ENCODE results near the gene LDAF1. TPM values are rescaled to one million over a fixed set of nuclear protein-coding genes. Genes with fewer than 3 reads are reported as not detected.

LDAF1 gene
- total RNA-seq, 1 experiment from 2014 or later, result 18.7 TPM

GRCh38 chr16:21162661-21163151, 4.2 kb downstream of the LDAF1 start:
- Histone ChIP-seq H2BK5ac (ENCODE audit: insufficient read length, low read length) (no peak overlapping the region), H4K91ac (ENCODE audit: insufficient read length, low read depth, low read length) (no peak overlapping the region), H3K27me3 (ENCODE audit: insufficient read depth, low read length) (no peaks in the 10 kb centered on the region; the same call in 1 of the 2 replicates), H4K20me1 (ENCODE audit: control insufficient read depth, insufficient read depth, insufficient read length) (no peaks in the 10 kb centered on the region), H3K23ac (ENCODE audit: insufficient read length, low read depth, low read length) (no peak overlapping the region), H3K4me1 (ENCODE audit: insufficient read depth, low read length) (peaks cover 4% of the 10 kb centered on the region; the same call in 1 of the 2 replicates), H3K79me1 (ENCODE audit: insufficient read depth, low read depth, low read length, poor library complexity, severe bottlenecking) (no peaks in the 10 kb centered on the region), H2BK20ac (ENCODE audit: low read depth, low read length, poor library complexity, severe bottlenecking) (no peak overlapping the region), H3K56ac (ENCODE audit: insufficient read length, low read depth, low read length) (no peak overlapping the region), H3K23me2 (ENCODE audit: insufficient read length, low read depth, low read length, poor library complexity, severe bottlenecking) (peaks cover 13% of the 10 kb centered on the region), H2BK15ac (ENCODE audit: low read depth, low read length) (no peak overlapping the region), H3K9me3 (ENCODE audit: control insufficient read depth, low read depth, low read length) (no peaks in the 10 kb centered on the region), H3K79me2 (ENCODE audit: insufficient read depth, low read length) (no peaks in the 10 kb centered on the region), H3K18ac (ENCODE audit: insufficient read length, low read depth, low read length) (no peak overlapping the region), H2AFZ (ENCODE audit: low read length) (no peak overlapping the region), H3K27ac (ENCODE audit: insufficient read length, low read depth, low read length) (no peak overlapping the region), H2BK120ac (ENCODE audit: low read depth, low read length, poor library complexity, severe bottlenecking) (no peak overlapping the region), H3T11ph (ENCODE audit: low read length) (no peak overlapping the region), H4K5ac (ENCODE audit: insufficient read length, low read depth, low read length) (no peak overlapping the region), H3K9ac (ENCODE audit: extremely low read depth, insufficient read length, low read length) (no peak overlapping the region), H3K4ac (ENCODE audit: low read depth, low read length) (no peak overlapping the region), H4K8ac (replicated peaks; ENCODE audit: insufficient read length, low read depth, low read length) (no peak overlapping the region), H3K4me2 (ENCODE audit: insufficient read depth, insufficient read length, low read length) (no peak overlapping the region), H3K14ac (ENCODE audit: insufficient read depth, low read length) (no peak overlapping the region), H2BK12ac (ENCODE audit: insufficient read length, low read depth, low read length) (no peak overlapping the region), H2AK5ac (ENCODE audit: insufficient read length, low read length) (no peak overlapping the region)
- Mint-ChIP-seq H3K27ac (no peak overlapping the region), H3K4me3 (no peak overlapping the region), H3K36me3 (ENCODE audit: insufficient read depth in 1 of 3, low read depth in 3 of 3) (peaks cover 23 to 55% (median 53%) of the 10 kb centered on the region in 3 experiments; a peak in 6 of 7 replicates), H3K4me1 (peaks cover 16 to 18% of the 10 kb centered on the region in 2 experiments), H3K9me3 (no peaks in the 10 kb centered on the region), H3K27me3 (ENCODE audit: low read depth) (peaks cover 3% of the 10 kb centered on the region)
- no peak for TF ChIP-seq CTCF (conservative IDR thresholded peaks at IDR 0.05)
- no CpG with 5 or more reads among the region's 7 CpGs for WGBS (ENCODE audit: extremely low coverage, insufficient read length, low lambda C conversion rate)
- DNase-seq, result no peak
